Liver (tissue), 9 donors: Measurements from ENCODE around the gene IQSEC3. TPM values are rescaled to one million over a fixed set of nuclear protein-coding genes. Genes with fewer than 3 reads are reported as not detected.

Experiments used
- DNase-seq: peaks from one replicate; pipeline ENCODE4 v3.0.0-alpha.2; 2017; ENCODE audit warnings: low spot score
- H3K27ac ChIP-seq, 2 donors: one replicate each; pipeline ENCODE4 v1.7.0; 2013; ENCODE audit warnings: inconsistent platforms in 2 of 2, low read length in 2 of 2, control low read depth in 1 of 2, low read depth in 1 of 2, mild to moderate bottlenecking in 1 of 2
- H3K27me3 ChIP-seq, 4 donors: one replicate each; pipeline versions ENCODE4 v1.6.1 to v1.7.0; 2013; ENCODE audit warnings: low read length in 3 of 4, inconsistent platforms in 1 of 4, mild to moderate bottlenecking in 1 of 4, moderate library complexity in 1 of 4; ENCODE audit not compliant: control insufficient read depth in 4 of 4, insufficient read depth in 4 of 4
- H3K36me3 ChIP-seq, 4 donors: one replicate each; pipeline versions ENCODE4 v1.6.1 to v1.7.0; 2013; ENCODE audit warnings: low read length in 3 of 4, mild to moderate bottlenecking in 3 of 4, low read depth in 1 of 4, moderate library complexity in 1 of 4; ENCODE audit not compliant: control insufficient read depth in 4 of 4, insufficient read depth in 3 of 4
- H3K4me1 ChIP-seq, 4 donors: one replicate each; pipeline versions ENCODE4 v1.6.1 to v1.7.0; 2013; ENCODE audit warnings: low read length in 3 of 4, mild to moderate bottlenecking in 3 of 4, moderate library complexity in 1 of 4; ENCODE audit not compliant: control insufficient read depth in 4 of 4, insufficient read depth in 4 of 4
- H3K4me3 ChIP-seq, 3 donors: one replicate each; pipeline versions ENCODE4 v1.6.1 to v1.7.0; 2013; ENCODE audit warnings: low read length in 3 of 3, control low read depth in 1 of 3, low read depth in 1 of 3, mild to moderate bottlenecking in 1 of 3
- H3K9ac ChIP-seq, 2 donors: one replicate each; pipeline ENCODE4 v1.7.0; 2013; ENCODE audit warnings: low read length in 2 of 2, mild to moderate bottlenecking in 2 of 2, moderate library complexity in 2 of 2, control low read depth in 1 of 2, low read depth in 1 of 2
- H3K9me3 ChIP-seq, 4 donors: one replicate each; pipeline versions ENCODE4 v1.6.1 to v1.7.0; 2013; ENCODE audit warnings: low read length in 3 of 4; ENCODE audit not compliant: control insufficient read depth in 4 of 4
- ATF3 ChIP-seq: IDR thresholded peaks from 2 replicates; pipeline ENCODE4 v1.6.1; 2016; ENCODE audit warnings: antibody characterized with exemption
- EGR1 ChIP-seq, 2 donors: IDR thresholded peaks; 2 replicates each; pipeline ENCODE4 v1.6.1; 2016 to 2018; ENCODE audit warnings: antibody characterized with exemption in 2 of 2, low read depth in 2 of 2
- FOXA1 ChIP-seq: IDR thresholded peaks from 2 replicates; pipeline ENCODE4 v1.6.1; 2016; ENCODE audit warnings: antibody characterized with exemption
- FOXA2 ChIP-seq: IDR thresholded peaks from 2 replicates; pipeline ENCODE4 v1.6.1; 2016; ENCODE audit warnings: antibody characterized with exemption
- GABPA ChIP-seq, 2 donors: IDR thresholded peaks in 1 of 2; conservative IDR thresholded peaks in 1 of 2; 2 replicates each; pipeline ENCODE4 v1.6.1; 2016; ENCODE audit warnings: antibody characterized with exemption in 2 of 2, mild to moderate bottlenecking in 1 of 2, moderate library complexity in 1 of 2
- HNF4A ChIP-seq, 2 donors: conservative IDR thresholded peaks; 2 replicates each; pipeline ENCODE4 v1.6.1; 2016; ENCODE audit warnings: antibody characterized with exemption in 2 of 2, mild to moderate bottlenecking in 2 of 2
- HNF4G ChIP-seq: IDR thresholded peaks from 2 replicates; pipeline ENCODE4 v1.6.1; 2016; ENCODE audit warnings: antibody characterized with exemption
- JUND ChIP-seq, 2 donors: IDR thresholded peaks; 2 replicates each; pipeline ENCODE4 v1.6.1; 2016; ENCODE audit warnings: antibody characterized with exemption in 2 of 2
- MAX ChIP-seq: IDR thresholded peaks from 2 replicates; pipeline ENCODE4 v1.6.1; 2016; ENCODE audit warnings: antibody characterized with exemption
- NR2F2 ChIP-seq: IDR thresholded peaks from 2 replicates; pipeline ENCODE4 v1.6.1; 2016; ENCODE audit warnings: antibody characterized with exemption
- RAD21 ChIP-seq, 2 donors: IDR thresholded peaks; 2 replicates each; pipeline ENCODE4 v1.6.1; 2016; ENCODE audit warnings: antibody characterized with exemption in 2 of 2, mild to moderate bottlenecking in 2 of 2
- REST ChIP-seq: IDR thresholded peaks from 2 replicates; pipeline ENCODE4 v1.6.1; 2016; ENCODE audit warnings: antibody characterized with exemption, mild to moderate bottlenecking
- RXRA ChIP-seq, 2 donors: IDR thresholded peaks; 2 replicates each; pipeline ENCODE4 v1.6.1; 2017 to 2018; ENCODE audit warnings: antibody characterized with exemption in 2 of 2, mild to moderate bottlenecking in 1 of 2
- TAF1 ChIP-seq: conservative IDR thresholded peaks from 2 replicates; pipeline ENCODE4 v1.6.1; 2016; ENCODE audit warnings: antibody characterized with exemption, mild to moderate bottlenecking
- YY1 ChIP-seq: IDR thresholded peaks from 2 replicates; pipeline ENCODE4 v1.6.1; 2016; ENCODE audit warnings: antibody characterized with exemption, mild to moderate bottlenecking
- ZBTB33 ChIP-seq: IDR thresholded peaks from 2 replicates; pipeline ENCODE4 v1.6.1; 2016; ENCODE audit warnings: antibody characterized with exemption
- WGBS: extraction: QIAGEN DNeasy Blood & Tissue Kit; methylation state at CpG from one replicate; pipeline ENCODE4 v1.1.7; 2013; 5-methylcytosine and 5-hydroxymethylcytosine counted together
- polyA plus RNA-seq, 2 donors: library from polyadenylated mRNA; stranded (reverse) in 1 of 2; unstranded in 1 of 2; fragments of 200-250 nt in 1 of 2; fragments of >200 nt in 1 of 2; fragmentation: Nextera tagmentation in 1 of 2; extraction: Ambion mirVana in 1 of 2; gene quantifications; one replicate each; pipeline versions ENCODE4 v1.2.1 to v1.2.3, GENCODE V29; 2013 to 2015
- total RNA-seq, 2 donors: library from RNA; depleted of rRNA; stranded (reverse); fragments of >200 nt; gene quantifications; one replicate each; pipeline ENCODE4 v1.2.3, GENCODE V29; 2014
- donor health status: healthy.
- donor health status: healthy.
- donor health status: healthy.
- donor health status: healthy.
- donor health status: healthy.

The IQSEC3 gene
- total and polyA plus RNA-seq, 4 donors, result under 0.01 to 0.79 (median 0.48) TPM

GRCh38 chr12:128079-128478, 61.5 kb downstream of the IQSEC3 start:
- DNase-seq, result no peak
- Histone ChIP-seq H3K4me1 (no peaks in the 10 kb centered on the region), H3K27me3 (no peaks in the 10 kb centered on the region), H3K4me3 (no peak overlapping the region), H3K9ac (no peak overlapping the region), H3K27ac (no peak overlapping the region), H3K36me3 (no peaks in the 10 kb centered on the region), H3K9me3 (no peaks in the 10 kb centered on the region)
- TF ChIP-seq YY1, result no peak
- TF ChIP-seq FOXA2, result no peak
- no peak for TF ChIP-seq REST
- TF ChIP-seq NR2F2, result peak; percentile 54
- no peak for TF ChIP-seq JUND (IDR thresholded peaks at IDR 0.05)
- WGBS, result 68% methylated on average over 5 of the region's 5 CpGs

GRCh38 chr12:129001-129400, 62.4 kb downstream of the IQSEC3 start:
- Histone ChIP-seq H3K27ac (no peak overlapping the region), H3K27me3 (no peaks in the 10 kb centered on the region), H3K9ac (no peak overlapping the region), H3K36me3 (no peaks in the 10 kb centered on the region), H3K4me3 (no peak overlapping the region), H3K4me1 (no peaks in the 10 kb centered on the region), H3K9me3 (no peaks in the 10 kb centered on the region)
- WGBS, result 78% methylated on average over 10 of the region's 10 CpGs
- no peak for TF ChIP-seq GABPA (IDR thresholded peaks at IDR 0.05 in 1 of 2, conservative IDR thresholded peaks at IDR 0.05 in 1 of 2)
- TF ChIP-seq RAD21 (IDR thresholded peaks at IDR 0.05), result no peak
- TF ChIP-seq NR2F2, result no peak
- no peak for TF ChIP-seq FOXA2
- TF ChIP-seq YY1, result no peak
- no peak for TF ChIP-seq ATF3
- TF ChIP-seq HNF4G, result no peak
- TF ChIP-seq TAF1, result no peak
- no peak for DNase-seq

- TF ChIP-seq EGR1 (IDR thresholded peaks at IDR 0.05; ENCODE audit: low read depth in 2 of 2) (no peak), HNF4A (conservative IDR thresholded peaks at IDR 0.05) (no peak), FOXA1 (no peak), ZBTB33 (no peak), NR2F2 (no peak), GABPA (IDR thresholded peaks at IDR 0.05 in 1 of 2, conservative IDR thresholded peaks at IDR 0.05 in 1 of 2) (no peak), ATF3 (no peak), TAF1 (no peak), HNF4G (no peak), JUND (IDR thresholded peaks at IDR 0.05) (no peak), RXRA (IDR thresholded peaks at IDR 0.05) (no peak), YY1 (no peak), MAX (no peak)
- Histone ChIP-seq H3K4me3 (no peak overlapping the region), H3K36me3 (no peaks in the 10 kb centered on the region), H3K27ac (no peak overlapping the region), H3K9me3 (no peaks in the 10 kb centered on the region), H3K4me1 (peaks cover 0 to 3% (median under 1%) of the 10 kb centered on the region in 4 donors), H3K27me3 (no peaks in the 10 kb centered on the region), H3K9ac (no peak overlapping the region)
- no peak for DNase-seq
- 97% methylated on average over 5 of the region's 5 CpGs for WGBS
These were observed 64.0 kb downstream of the IQSEC3 start for GRCh38 chr12:130519-130918.
